ENCODE measurements around the gene DUSP5.

Gene DUSP5

DNA sequence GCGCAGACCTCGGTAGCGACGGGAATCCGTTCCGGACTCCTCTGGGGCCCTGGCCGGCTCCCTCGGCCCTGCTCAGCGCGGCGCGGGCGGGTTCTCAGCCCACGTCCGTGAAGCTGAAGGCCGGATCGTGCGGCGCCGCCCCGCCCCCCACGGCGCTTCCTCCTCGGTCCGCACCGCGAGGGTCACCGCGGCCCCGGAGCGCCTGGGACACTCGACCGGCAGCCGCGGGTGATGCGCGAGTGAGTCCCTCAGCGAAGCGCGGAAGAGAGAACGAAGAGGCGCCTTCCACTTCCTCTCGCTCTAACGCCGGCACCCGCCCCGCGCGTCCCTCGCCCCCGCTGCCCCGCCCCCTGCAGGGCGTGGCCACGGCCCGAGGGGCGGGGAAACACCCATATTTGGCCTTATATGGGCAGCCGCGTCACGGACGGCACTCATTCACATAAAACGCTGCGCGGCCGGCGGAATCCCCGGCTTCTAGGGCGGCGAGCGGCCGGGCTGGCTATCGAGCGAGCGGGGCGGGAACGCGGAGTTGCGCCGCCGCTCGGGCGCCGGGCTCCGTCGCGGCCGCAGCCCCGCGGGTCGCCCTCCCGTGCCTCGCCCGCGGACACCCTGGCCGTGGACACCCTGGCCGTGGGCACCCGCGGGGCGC lies at the start of gene DUSP5 (continued):
- TF ChIP-seq ZNF221 (tag by site-specific recombination; IDR thresholded peaks at IDR 0.05; ENCODE audit: borderline replicate concordance) (no peak), KLF1 (tag by site-specific recombination; IDR thresholded peaks at IDR 0.05) (peak; percentile 82), ZNF292 (tag by site-specific recombination; IDR thresholded peaks at IDR 0.05; ENCODE audit: borderline replicate concordance, low read depth) (no peak), ZNF202 (tag by site-specific recombination; IDR thresholded peaks at IDR 0.05; ENCODE audit: borderline replicate concordance) (no peak), ZBTB8A (tag by site-specific recombination; IDR thresholded peaks at IDR 0.05) (peak; percentile 46), GLIS1 (tag by site-specific recombination; IDR thresholded peaks at IDR 0.05) (peak; percentile 43; the same call in 1 of the 2 replicates), ZNF214 (tag by site-specific recombination; IDR thresholded peaks at IDR 0.05; ENCODE audit: borderline replicate concordance) (no peak), ZNF174 (tag by site-specific recombination; IDR thresholded peaks at IDR 0.05) (no peak), ZNF223 (tag by site-specific recombination; IDR thresholded peaks at IDR 0.05) (no peak), ZFHX2 (tag by site-specific recombination; conservative IDR thresholded peaks at IDR 0.05) (peak; percentile 86), TCF7L2 (IDR thresholded peaks at IDR 0.05; ENCODE audit: borderline replicate concordance, low read depth, low read length) (no peak), ZNF341 (tag by site-specific recombination; IDR thresholded peaks at IDR 0.05; ENCODE audit: low read depth) (no peak; the same call in 1 of the 2 replicates), REST (tag by site-specific recombination; IDR thresholded peaks at IDR 0.05) (no peak), ZNF843 (tag by site-specific recombination; IDR thresholded peaks at IDR 0.05) (0 out of 2 replicates have a peak, but pooled peaks have one; percentile 30), BCL11B (tag by site-specific recombination; IDR thresholded peaks at IDR 0.05; ENCODE audit: low read depth) (no peak), ZNF16 (tag by site-specific recombination; IDR thresholded peaks at IDR 0.05; ENCODE audit: low read depth) (no peak), PRDM4 (tag by site-specific recombination; IDR thresholded peaks at IDR 0.05) (no peak), ZNF521 (tag by site-specific recombination; IDR thresholded peaks at IDR 0.05) (no peak), ZNF658 (tag by site-specific recombination; IDR thresholded peaks at IDR 0.05) (no peak), HOXD13 (CRISPR knock-in tag; IDR thresholded peaks at IDR 0.05; ENCODE audit: borderline replicate concordance) (no peak), SP3 (tag by site-specific recombination; IDR thresholded peaks at IDR 0.05) (peak; percentile 98), HOXC10 (CRISPR knock-in tag; IDR thresholded peaks at IDR 0.05) (peak; percentile 75; the same call in 1 of the 2 replicates)
- TF ChIP-seq, protein P1, sequence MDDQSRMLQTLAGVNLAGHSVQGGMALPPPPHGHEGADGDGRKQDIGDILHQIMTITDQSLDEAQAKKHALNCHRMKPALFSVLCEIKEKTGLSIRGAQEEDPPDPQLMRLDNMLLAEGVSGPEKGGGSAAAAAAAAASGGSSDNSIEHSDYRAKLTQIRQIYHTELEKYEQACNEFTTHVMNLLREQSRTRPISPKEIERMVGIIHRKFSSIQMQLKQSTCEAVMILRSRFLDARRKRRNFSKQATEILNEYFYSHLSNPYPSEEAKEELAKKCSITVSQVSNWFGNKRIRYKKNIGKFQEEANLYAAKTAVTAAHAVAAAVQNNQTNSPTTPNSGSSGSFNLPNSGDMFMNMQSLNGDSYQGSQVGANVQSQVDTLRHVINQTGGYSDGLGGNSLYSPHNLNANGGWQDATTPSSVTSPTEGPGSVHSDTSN (CRISPR knock-in tag; IDR thresholded peaks at IDR 0.05) = peak; percentile 84; the same call in 1 of the 2 replicates
- TF ChIP-seq, protein P2, sequence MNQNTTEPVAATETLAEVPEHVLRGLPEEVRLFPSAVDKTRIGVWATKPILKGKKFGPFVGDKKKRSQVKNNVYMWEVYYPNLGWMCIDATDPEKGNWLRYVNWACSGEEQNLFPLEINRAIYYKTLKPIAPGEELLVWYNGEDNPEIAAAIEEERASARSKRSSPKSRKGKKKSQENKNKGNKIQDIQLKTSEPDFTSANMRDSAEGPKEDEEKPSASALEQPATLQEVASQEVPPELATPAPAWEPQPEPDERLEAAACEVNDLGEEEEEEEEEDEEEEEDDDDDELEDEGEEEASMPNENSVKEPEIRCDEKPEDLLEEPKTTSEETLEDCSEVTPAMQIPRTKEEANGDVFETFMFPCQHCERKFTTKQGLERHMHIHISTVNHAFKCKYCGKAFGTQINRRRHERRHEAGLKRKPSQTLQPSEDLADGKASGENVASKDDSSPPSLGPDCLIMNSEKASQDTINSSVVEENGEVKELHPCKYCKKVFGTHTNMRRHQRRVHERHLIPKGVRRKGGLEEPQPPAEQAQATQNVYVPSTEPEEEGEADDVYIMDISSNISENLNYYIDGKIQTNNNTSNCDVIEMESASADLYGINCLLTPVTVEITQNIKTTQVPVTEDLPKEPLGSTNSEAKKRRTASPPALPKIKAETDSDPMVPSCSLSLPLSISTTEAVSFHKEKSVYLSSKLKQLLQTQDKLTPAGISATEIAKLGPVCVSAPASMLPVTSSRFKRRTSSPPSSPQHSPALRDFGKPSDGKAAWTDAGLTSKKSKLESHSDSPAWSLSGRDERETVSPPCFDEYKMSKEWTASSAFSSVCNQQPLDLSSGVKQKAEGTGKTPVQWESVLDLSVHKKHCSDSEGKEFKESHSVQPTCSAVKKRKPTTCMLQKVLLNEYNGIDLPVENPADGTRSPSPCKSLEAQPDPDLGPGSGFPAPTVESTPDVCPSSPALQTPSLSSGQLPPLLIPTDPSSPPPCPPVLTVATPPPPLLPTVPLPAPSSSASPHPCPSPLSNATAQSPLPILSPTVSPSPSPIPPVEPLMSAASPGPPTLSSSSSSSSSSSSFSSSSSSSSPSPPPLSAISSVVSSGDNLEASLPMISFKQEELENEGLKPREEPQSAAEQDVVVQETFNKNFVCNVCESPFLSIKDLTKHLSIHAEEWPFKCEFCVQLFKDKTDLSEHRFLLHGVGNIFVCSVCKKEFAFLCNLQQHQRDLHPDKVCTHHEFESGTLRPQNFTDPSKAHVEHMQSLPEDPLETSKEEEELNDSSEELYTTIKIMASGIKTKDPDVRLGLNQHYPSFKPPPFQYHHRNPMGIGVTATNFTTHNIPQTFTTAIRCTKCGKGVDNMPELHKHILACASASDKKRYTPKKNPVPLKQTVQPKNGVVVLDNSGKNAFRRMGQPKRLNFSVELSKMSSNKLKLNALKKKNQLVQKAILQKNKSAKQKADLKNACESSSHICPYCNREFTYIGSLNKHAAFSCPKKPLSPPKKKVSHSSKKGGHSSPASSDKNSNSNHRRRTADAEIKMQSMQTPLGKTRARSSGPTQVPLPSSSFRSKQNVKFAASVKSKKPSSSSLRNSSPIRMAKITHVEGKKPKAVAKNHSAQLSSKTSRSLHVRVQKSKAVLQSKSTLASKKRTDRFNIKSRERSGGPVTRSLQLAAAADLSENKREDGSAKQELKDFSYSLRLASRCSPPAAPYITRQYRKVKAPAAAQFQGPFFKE (tag by site-specific recombination; IDR thresholded peaks at IDR 0.05; ENCODE audit: borderline replicate concordance) = no peak
- TF ChIP-seq, protein P3, sequence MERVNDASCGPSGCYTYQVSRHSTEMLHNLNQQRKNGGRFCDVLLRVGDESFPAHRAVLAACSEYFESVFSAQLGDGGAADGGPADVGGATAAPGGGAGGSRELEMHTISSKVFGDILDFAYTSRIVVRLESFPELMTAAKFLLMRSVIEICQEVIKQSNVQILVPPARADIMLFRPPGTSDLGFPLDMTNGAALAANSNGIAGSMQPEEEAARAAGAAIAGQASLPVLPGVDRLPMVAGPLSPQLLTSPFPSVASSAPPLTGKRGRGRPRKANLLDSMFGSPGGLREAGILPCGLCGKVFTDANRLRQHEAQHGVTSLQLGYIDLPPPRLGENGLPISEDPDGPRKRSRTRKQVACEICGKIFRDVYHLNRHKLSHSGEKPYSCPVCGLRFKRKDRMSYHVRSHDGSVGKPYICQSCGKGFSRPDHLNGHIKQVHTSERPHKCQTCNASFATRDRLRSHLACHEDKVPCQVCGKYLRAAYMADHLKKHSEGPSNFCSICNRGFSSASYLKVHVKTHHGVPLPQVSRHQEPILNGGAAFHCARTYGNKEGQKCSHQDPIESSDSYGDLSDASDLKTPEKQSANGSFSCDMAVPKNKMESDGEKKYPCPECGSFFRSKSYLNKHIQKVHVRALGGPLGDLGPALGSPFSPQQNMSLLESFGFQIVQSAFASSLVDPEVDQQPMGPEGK (tag by site-specific recombination; IDR thresholded peaks at IDR 0.05) = peak; percentile 86
